LNCaP clone FGC (cell line): ENCODE data around the gene SKA1.
"Not testable (repeated sequence)": the region's sequence is repeated elsewhere in the genome, so short reads cannot be mapped to it uniquely, and the experiment has no call there.

ENCODE experiments used
- DNase-seq: peaks from one replicate; pipeline ENCODE4 v3.0.0-alpha.2; 2011; ENCODE audit warnings: low read depth
- H3K4me3 ChIP-seq: 2 replicates; pipeline ENCODE4 v1.5.1; 2011; ENCODE audit warnings: mild to moderate bottlenecking, low read depth, low read length, control low read depth
- TF ChIP-seq, protein P1 (sequence below): IDR thresholded peaks from 2 replicates; pipeline ENCODE4 v1.5.1; 2012; ENCODE audit warnings: mild to moderate bottlenecking; ENCODE audit not compliant: control insufficient read depth, insufficient read depth; ENCODE audit errors: extremely low read depth

The SKA1 gene

DNA sequence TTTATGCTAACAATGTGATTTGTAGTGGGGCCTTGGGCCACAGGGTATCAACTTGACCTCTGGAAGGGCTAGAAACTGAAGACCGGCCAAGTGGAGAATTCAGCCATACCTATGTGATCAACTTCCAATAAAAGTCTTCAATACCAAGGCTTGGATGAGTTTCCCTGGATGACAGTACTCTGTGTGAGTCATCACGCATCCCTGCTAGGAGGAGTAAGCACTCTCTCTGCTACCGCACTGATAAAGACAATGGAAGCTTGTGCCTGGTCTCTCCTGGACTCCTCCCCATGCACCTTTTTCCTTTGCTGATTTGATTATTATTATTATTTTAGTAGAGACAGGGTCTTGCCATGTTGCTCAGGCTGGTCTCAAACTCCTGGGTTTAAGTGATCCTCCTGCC lies 58.1 kb downstream of the SKA1 start:
- no peak overlapping the region for H3K4me3 ChIP-seq
- TF ChIP-seq, protein P1, sequence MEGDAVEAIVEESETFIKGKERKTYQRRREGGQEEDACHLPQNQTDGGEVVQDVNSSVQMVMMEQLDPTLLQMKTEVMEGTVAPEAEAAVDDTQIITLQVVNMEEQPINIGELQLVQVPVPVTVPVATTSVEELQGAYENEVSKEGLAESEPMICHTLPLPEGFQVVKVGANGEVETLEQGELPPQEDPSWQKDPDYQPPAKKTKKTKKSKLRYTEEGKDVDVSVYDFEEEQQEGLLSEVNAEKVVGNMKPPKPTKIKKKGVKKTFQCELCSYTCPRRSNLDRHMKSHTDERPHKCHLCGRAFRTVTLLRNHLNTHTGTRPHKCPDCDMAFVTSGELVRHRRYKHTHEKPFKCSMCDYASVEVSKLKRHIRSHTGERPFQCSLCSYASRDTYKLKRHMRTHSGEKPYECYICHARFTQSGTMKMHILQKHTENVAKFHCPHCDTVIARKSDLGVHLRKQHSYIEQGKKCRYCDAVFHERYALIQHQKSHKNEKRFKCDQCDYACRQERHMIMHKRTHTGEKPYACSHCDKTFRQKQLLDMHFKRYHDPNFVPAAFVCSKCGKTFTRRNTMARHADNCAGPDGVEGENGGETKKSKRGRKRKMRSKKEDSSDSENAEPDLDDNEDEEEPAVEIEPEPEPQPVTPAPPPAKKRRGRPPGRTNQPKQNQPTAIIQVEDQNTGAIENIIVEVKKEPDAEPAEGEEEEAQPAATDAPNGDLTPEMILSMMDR, result no peak
- DNase-seq, result no peak

- not testable (repeated sequence) for H3K4me3 ChIP-seq, DNase-seq
Observed at GRCh38 chr18:50436742-50437141, 61.9 kb downstream of the SKA1 start.

DNA sequence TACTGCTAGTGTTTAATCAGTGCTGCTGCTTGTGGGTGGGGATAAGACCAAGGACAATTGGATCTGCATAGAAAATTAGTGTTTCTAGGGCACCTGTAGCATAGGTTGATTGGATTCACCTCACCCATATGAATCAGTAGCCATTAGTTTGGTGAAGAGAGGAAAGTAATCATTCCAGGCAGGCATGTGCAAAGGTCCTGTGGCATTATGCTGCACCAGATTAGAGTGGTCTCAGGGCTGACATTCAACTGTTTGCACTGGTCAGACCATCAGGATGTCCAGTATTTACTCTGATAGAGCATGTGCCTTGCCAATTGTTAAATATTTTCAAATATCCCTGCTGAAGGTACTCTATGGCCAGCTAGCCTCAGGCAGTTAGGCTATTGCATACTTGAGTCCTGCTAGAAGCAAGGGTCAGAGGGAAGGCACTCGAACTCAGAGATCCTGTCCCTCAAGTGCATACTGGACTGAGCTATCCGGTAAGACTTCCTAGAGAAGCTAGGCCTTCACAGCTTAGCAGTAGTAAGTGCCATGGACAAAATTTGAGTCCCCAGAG lies 64.7 kb downstream of the SKA1 start:
- TF ChIP-seq, protein P1, result no peak
- H3K4me3 ChIP-seq, result no peak overlapping the region
- no peak for DNase-seq

- TF ChIP-seq, protein P1, result no peak
- no peak for DNase-seq
- no peak overlapping the region for H3K4me3 ChIP-seq
Observed at GRCh38 chr18:50441016-50441415, 66.2 kb downstream of the SKA1 start.

DNA sequence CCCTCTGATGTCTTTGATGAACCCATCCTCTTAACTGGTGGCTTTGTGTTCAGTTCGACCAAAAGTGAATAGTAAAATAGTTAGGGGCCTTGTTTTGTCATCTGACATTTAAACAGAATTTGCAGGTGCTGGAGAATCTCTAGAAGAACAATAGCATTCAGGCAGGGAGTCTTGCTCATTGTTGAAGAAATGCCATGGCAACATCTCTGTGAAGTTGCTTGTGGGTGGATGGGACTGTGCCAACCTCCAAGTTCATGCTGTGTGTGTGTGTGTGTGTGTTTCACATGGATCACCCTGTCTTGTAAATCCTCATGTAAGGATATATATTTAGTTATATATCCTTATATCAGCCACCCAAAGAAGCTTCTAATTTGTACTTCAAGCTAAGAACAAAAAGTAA lies 66.7 kb downstream of the SKA1 start:
- no peak overlapping the region for H3K4me3 ChIP-seq
- no peak for DNase-seq
- TF ChIP-seq, protein P1, result no peak
